ENCODE results near the gene GOSR1. TPM values are rescaled to one million over a fixed set of nuclear protein-coding genes. Genes with fewer than 3 reads are reported as not detected.
"Not testable (repeated sequence)": the region's sequence is repeated elsewhere in the genome, so short reads cannot be mapped to it uniquely, and the experiment has no call there.

The GOSR1 gene
- total RNA-seq, 1 donor from 2014 or later: 17.1 TPM

- no peak for DNase-seq (ENCODE audit: low read depth in 2 of 2)
These were observed 28.7 kb downstream of the GOSR1 start for GRCh38 chr17:30505868-30506417.

GRCh38 chr17:30506481-30506880, 29.3 kb downstream of the GOSR1 start:
- DNase-seq (ENCODE audit: low read depth in 2 of 2): no peak

- DNase-seq (ENCODE audit: low read depth in 2 of 2): no peak
These were observed 36.1 kb downstream of the GOSR1 start for GRCh38 chr17:30513346-30513745.

GRCh38 chr17:30514895-30515596, 37.8 kb downstream of the GOSR1 start:
- DNase-seq (ENCODE audit: low read depth in 2 of 2): no peak

- no peak for DNase-seq (ENCODE audit: low read depth in 2 of 2)
These were observed 40.6 kb downstream of the GOSR1 start for GRCh38 chr17:30517786-30518185.

- no peak for DNase-seq (ENCODE audit: low read depth in 2 of 2)
These were observed 42.0 kb downstream of the GOSR1 start for GRCh38 chr17:30519166-30519565.

GRCh38 chr17:30519707-30520106, 42.5 kb downstream of the GOSR1 start:
- DNase-seq (ENCODE audit: low read depth in 2 of 2): peak; percentile 59 to 72

- no peak for DNase-seq (ENCODE audit: low read depth in 2 of 2)
These were observed 43.2 kb downstream of the GOSR1 start for GRCh38 chr17:30520436-30520835.

- no peak for DNase-seq (ENCODE audit: low read depth in 2 of 2)
These were observed 43.7 kb downstream of the GOSR1 start for GRCh38 chr17:30520882-30521281.

GRCh38 chr17:30521766-30522165, 44.6 kb downstream of the GOSR1 start:
- no peak for DNase-seq (ENCODE audit: low read depth in 2 of 2)

- DNase-seq (ENCODE audit: low read depth in 2 of 2): not testable (repeated sequence)
These were observed 46.0 kb downstream of the GOSR1 start for GRCh38 chr17:30523236-30523635.

- DNase-seq (ENCODE audit: low read depth in 2 of 2): peak; percentile 9 to 28
These were observed 47.6 kb downstream of the GOSR1 start for GRCh38 chr17:30524847-30525246.

- DNase-seq (ENCODE audit: low read depth in 2 of 2): peak; percentile 34 to 63
These were observed 49.2 kb downstream of the GOSR1 start for GRCh38 chr17:30526401-30526800.

GRCh38 chr17:30528701-30529100, 51.5 kb downstream of the GOSR1 start:
- DNase-seq (ENCODE audit: low read depth in 2 of 2): not testable (repeated sequence)

- peak in 1 of 2 donors; percentile 41 for DNase-seq (ENCODE audit: low read depth in 2 of 2)
These were observed 53.3 kb downstream of the GOSR1 start for GRCh38 chr17:30530346-30531025.

GRCh38 chr17:30532871-30533270, 55.7 kb downstream of the GOSR1 start:
- no peak for DNase-seq (ENCODE audit: low read depth in 2 of 2)

GRCh38 chr17:30534298-30534697, 57.1 kb downstream of the GOSR1 start:
- no peak for DNase-seq (ENCODE audit: low read depth in 2 of 2)

GRCh38 chr17:30534938-30535921, 58.0 kb downstream of the GOSR1 start:
- no peak for DNase-seq (ENCODE audit: low read depth in 2 of 2)

- DNase-seq (ENCODE audit: low read depth in 2 of 2): not testable (repeated sequence)
These were observed 59.6 kb downstream of the GOSR1 start for GRCh38 chr17:30536846-30537245.

- DNase-seq (ENCODE audit: low read depth in 2 of 2): not testable (repeated sequence)
These were observed 60.5 kb downstream of the GOSR1 start for GRCh38 chr17:30537667-30538066.

GRCh38 chr17:30541802-30542201, 64.6 kb downstream of the GOSR1 start:
- no peak for DNase-seq (ENCODE audit: low read depth in 2 of 2)

- no peak for DNase-seq (ENCODE audit: low read depth in 2 of 2)
These were observed 66.2 kb downstream of the GOSR1 start for GRCh38 chr17:30543456-30543855.
